Muscle of leg (tissue), 11 donors: ENCODE data around the gene ATP8A2. TPM values are rescaled to one million over a fixed set of nuclear protein-coding genes. Genes with fewer than 3 reads are reported as not detected.

Experiments used
- DNase-seq: peaks from one replicate; pipeline ENCODE4 v3.0.0; 2013
- H3K27ac ChIP-seq: one replicate; pipeline ENCODE4 v1.5.1; 2013; ENCODE audit warnings: mild to moderate bottlenecking, low read length, control low read depth
- H3K27me3 ChIP-seq: one replicate; pipeline ENCODE4 v1.6.1; 2013; ENCODE audit warnings: low read length; ENCODE audit not compliant: control insufficient read depth, insufficient read depth
- H3K36me3 ChIP-seq: one replicate; pipeline ENCODE4 v1.6.1; 2013; ENCODE audit warnings: low read length; ENCODE audit not compliant: control insufficient read depth, insufficient read depth
- H3K4me1 ChIP-seq: one replicate; pipeline ENCODE4 v1.6.1; 2013; ENCODE audit warnings: low read length; ENCODE audit not compliant: control insufficient read depth, insufficient read depth
- H3K4me3 ChIP-seq: one replicate; pipeline ENCODE4 v1.5.1; 2013; ENCODE audit warnings: low read length, control low read depth
- H3K9me3 ChIP-seq: replicated peaks from 2 replicates; pipeline ENCODE4 v1.6.1; 2013; ENCODE audit warnings: low read depth, low read length; ENCODE audit not compliant: control insufficient read depth
- WGBS: methylation state at CpG from one replicate; pipeline ENCODE4 v1.1.5; 2013; ENCODE audit warnings: missing lambda C conversion rate; ENCODE audit not compliant: insufficient coverage; 5-methylcytosine and 5-hydroxymethylcytosine counted together
- polyA plus RNA-seq, 8 donors: library from polyadenylated mRNA; unstranded; fragments of 120-200 nt; gene quantifications; one replicate each; pipeline versions ENCODE4 v1.2.1 to v1.2.3, GENCODE V29; 2013; ENCODE audit warnings: inconsistent platforms in 1 of 8, low replicate concordance in 1 of 8; ENCODE audit not compliant: insufficient read length in 8 of 8, insufficient read depth in 1 of 8
- total RNA-seq: library from RNA; stranded (reverse); fragments of 120-200 nt; gene quantifications from one replicate; pipeline ENCODE4 v1.2.4, GENCODE V29; 2013

The ATP8A2 gene
- total and polyA plus RNA-seq, 9 donors = 0.89 to 2.9 (median 1.6) TPM

DNA sequence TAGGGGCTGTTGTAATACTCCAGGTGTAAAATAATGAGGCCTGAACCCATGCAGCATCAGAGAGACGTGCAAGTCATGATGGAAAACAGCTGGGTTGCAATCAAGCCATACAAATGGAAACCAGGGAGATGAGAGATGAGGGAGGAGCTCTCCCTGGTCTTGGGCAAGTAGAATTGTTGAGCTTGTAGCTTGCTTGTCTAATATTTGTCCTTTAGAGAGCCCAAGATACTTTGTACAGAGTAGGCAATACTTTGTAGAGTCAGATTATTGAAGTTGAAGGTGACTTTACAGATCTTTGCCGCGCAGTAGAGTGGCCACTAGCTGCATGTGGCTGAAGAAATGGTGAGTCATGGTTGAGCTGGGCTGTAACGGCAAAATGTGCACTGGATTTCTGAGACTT lies 8.3 kb downstream of the ATP8A2 start:
- 22% methylated on average over 1 of the region's 4 CpGs for WGBS
- Histone ChIP-seq H3K4me3 (no peak overlapping the region), H3K9me3 (no peaks in the 10 kb centered on the region), H3K27ac (no peak overlapping the region), H3K27me3 (peaks cover 11% of the 10 kb centered on the region), H3K36me3 (no peaks in the 10 kb centered on the region), H3K4me1 (no peaks in the 10 kb centered on the region)
- no peak for DNase-seq

DNA sequence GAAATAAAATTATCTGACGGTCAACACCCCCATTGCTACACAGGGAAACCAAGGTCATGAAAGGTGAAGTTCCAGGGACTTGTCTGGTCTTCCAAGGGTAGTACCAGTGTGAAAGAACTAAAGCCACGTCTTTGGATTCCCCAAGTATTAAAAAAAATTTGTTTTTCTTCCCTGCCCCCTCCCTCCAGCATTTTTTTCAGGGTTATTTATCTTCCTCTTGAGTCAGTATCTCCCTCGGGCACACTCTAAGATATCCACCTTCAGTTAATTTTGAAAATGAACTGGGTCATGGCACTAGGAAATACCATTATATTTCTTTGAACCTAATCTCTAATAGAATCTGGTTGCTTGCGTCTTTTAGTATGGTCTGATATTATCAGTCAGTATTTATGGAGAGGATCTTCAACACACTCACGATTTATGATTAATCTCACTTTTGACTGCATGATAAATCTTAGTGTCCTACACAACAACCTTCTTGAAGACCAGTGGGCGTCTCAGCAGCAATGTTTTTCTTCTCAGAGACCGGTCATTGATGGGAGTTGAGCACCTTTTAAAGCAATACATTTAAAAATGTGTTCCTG lies 9.1 kb downstream of the ATP8A2 start:
- H3K27ac ChIP-seq = no peak overlapping the region
- 75% methylated on average over 2 of the region's 7 CpGs for WGBS
- no peaks in the 10 kb centered on the region for H3K36me3 ChIP-seq
- DNase-seq = no peak
- no peak overlapping the region for H3K4me3 ChIP-seq
- H3K4me1 ChIP-seq = no peaks in the 10 kb centered on the region
- H3K9me3 ChIP-seq = no peaks in the 10 kb centered on the region
- peaks cover 5% of the 10 kb centered on the region for H3K27me3 ChIP-seq

DNA sequence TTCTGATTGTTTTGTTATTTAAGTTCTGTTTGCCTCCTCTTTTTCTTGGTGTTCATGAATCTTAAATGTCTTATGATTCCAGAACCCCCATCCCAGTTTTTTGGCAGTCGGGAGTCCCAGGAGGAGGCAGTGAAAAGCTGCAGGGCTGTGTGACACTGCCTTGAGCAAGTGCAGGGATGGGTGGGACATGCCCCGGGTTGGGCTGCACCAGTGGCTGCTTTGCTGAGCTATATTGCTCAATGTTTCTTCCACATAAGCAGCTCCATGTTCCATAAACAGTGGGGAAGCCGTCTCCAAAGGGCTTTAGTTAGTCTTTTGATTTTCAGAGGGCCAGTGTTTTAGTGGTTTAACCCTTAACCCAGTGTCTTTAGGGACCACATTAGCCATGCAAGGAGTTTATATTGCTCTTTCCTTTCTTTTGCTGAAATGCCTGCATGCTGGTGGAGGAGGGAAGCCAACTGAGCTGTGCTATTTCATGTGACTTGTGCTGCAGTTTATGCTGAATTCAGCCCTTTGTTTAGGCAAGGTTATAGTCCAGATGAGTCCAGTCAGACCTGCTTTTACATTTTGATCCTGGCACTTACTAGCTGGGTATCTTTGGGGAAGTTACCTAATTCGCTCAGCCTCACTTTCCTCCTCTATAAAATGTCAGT lies 13.1 kb downstream of the ATP8A2 start:
- H3K4me3 ChIP-seq = no peak overlapping the region
- no peaks in the 10 kb centered on the region for H3K36me3 ChIP-seq
- H3K27ac ChIP-seq = no peak overlapping the region
- no peak for DNase-seq
- H3K27me3 ChIP-seq = peaks cover 5% of the 10 kb centered on the region
- no peaks in the 10 kb centered on the region for H3K4me1 ChIP-seq
- 26% methylated on average over 2 of the region's 4 CpGs for WGBS
- H3K9me3 ChIP-seq = no peaks in the 10 kb centered on the region

DNA sequence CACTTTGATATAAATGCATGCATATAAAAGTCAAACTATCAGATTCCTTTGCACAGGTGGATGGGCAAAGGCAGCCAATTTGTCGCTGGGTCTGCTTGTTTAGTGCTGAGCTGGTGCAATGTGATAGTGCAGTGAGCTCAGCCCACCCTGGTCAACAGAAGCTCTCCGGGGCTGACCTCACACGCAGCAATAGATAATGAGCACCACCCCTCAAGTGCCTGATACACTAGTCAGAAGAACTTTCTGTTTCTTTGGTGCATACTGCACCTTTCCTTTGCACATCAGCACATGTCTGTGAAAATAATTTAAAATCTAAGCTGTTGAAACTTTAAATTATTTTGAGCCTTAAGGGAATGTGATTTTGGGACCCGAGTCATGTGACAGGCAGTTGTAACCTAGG lies 20.2 kb downstream of the ATP8A2 start:
- WGBS = 62% methylated on average over 3 of the region's 4 CpGs
- Histone ChIP-seq H3K36me3 (no peaks in the 10 kb centered on the region), H3K4me1 (no peaks in the 10 kb centered on the region), H3K27ac (no peak overlapping the region), H3K9me3 (no peaks in the 10 kb centered on the region), H3K4me3 (no peak overlapping the region), H3K27me3 (no peaks in the 10 kb centered on the region)
- DNase-seq = no peak

- Histone ChIP-seq H3K9me3 (no peaks in the 10 kb centered on the region), H3K27me3 (no peaks in the 10 kb centered on the region), H3K4me1 (no peaks in the 10 kb centered on the region), H3K36me3 (no peaks in the 10 kb centered on the region), H3K27ac (no peak overlapping the region), H3K4me3 (no peak overlapping the region)
- 73% methylated on average over 4 of the region's 4 CpGs for WGBS
- no peak for DNase-seq
Observed at GRCh38 chr13:25394402-25395060, 22.8 kb downstream of the ATP8A2 start.

DNA sequence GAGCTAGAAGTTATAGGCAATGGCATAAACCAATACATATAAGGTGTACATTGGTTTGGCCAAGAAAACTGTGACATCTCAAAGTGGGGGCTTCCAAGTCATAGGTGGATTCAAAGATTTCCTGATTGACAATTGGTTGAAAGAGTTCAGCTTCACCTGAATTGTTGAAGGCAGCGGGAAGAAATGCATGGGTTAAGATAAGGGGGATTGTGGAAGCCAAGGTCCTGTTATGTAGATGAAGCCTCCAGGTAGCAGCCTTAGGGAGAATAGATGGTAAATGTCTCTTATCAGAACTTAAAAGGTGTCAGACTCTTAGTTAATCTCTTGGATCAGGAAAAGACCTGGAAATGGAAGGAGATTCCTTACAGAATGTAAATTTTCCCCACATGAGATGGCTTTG lies 26.0 kb downstream of the ATP8A2 start:
- H3K4me3 ChIP-seq = no peak overlapping the region
- no peak for DNase-seq
- H3K36me3 ChIP-seq = no peaks in the 10 kb centered on the region
- H3K9me3 ChIP-seq = no peaks in the 10 kb centered on the region
- no peak overlapping the region for H3K27ac ChIP-seq
- no peaks in the 10 kb centered on the region for H3K27me3 ChIP-seq
- 71% methylated on average over 1 of the region's 1 CpG for WGBS
- H3K4me1 ChIP-seq = no peaks in the 10 kb centered on the region

GRCh38 chr13:25400925-25401324 lies 29.2 kb downstream of the ATP8A2 start:
- H3K36me3 ChIP-seq = no peaks in the 10 kb centered on the region
- no CpG with 5 or more reads among the region's 6 CpGs for WGBS

GRCh38 chr13:25401958-25402357 lies 30.2 kb downstream of the ATP8A2 start:
- Histone ChIP-seq H3K27me3 (peaks cover 2% of the 10 kb centered on the region), H3K4me1 (no peaks in the 10 kb centered on the region), H3K36me3 (no peaks in the 10 kb centered on the region), H3K4me3 (no peak overlapping the region), H3K27ac (no peak overlapping the region), H3K9me3 (no peaks in the 10 kb centered on the region)
- no peak for DNase-seq
- whole genome bisulfite sequencing = 93% methylated on average over 6 of the region's 7 CpGs

More at GRCh38 chr13:25400925-25401324, 29.2 kb downstream of the ATP8A2 start:
- Histone ChIP-seq H3K27ac (no peak overlapping the region), H3K4me3 (no peak overlapping the region), H3K4me1 (no peaks in the 10 kb centered on the region), H3K9me3 (no peaks in the 10 kb centered on the region), H3K27me3 (peaks cover 2% of the 10 kb centered on the region)
- no peak for DNase-seq

- no peaks in the 10 kb centered on the region for H3K36me3 ChIP-seq
- no peaks in the 10 kb centered on the region for H3K4me1 ChIP-seq
- H3K4me3 ChIP-seq = no peak overlapping the region
- WGBS = no CpG with 5 or more reads among the region's 1 CpG
- no peaks in the 10 kb centered on the region for H3K9me3 ChIP-seq
- peaks cover 2% of the 10 kb centered on the region for H3K27me3 ChIP-seq
- no peak for DNase-seq
- H3K27ac ChIP-seq = no peak overlapping the region
Observed at GRCh38 chr13:25406377-25406776, 34.6 kb downstream of the ATP8A2 start.

DNA sequence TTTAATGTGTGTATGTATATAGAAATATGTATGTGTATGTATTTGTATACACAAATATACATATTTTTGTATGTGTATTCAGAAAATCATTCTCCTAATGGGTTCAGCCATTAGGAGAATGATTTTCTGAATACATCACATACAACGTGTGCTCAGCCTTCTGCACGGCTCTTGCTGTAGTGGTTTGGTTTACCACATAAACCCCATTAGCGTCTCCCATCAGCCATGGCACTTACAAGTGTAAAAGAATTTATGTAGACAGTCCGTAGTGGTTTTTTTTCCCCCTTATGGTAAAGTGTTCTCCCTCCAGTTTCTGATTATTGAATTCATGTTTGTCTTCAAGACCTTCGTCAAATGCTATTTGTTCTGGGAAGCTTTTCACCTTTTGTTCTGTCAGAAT lies 38.2 kb downstream of the ATP8A2 start:
- no peaks in the 10 kb centered on the region for H3K9me3 ChIP-seq
- no peak overlapping the region for H3K27ac ChIP-seq
- no peak for DNase-seq
- no peaks in the 10 kb centered on the region for H3K4me1 ChIP-seq
- H3K4me3 ChIP-seq = no peak overlapping the region
- peaks cover 2% of the 10 kb centered on the region for H3K27me3 ChIP-seq
- WGBS = no CpG with 5 or more reads among the region's 5 CpGs
- H3K36me3 ChIP-seq = no peaks in the 10 kb centered on the region
